ENCODE data around the gene RFNG.

DNA sequence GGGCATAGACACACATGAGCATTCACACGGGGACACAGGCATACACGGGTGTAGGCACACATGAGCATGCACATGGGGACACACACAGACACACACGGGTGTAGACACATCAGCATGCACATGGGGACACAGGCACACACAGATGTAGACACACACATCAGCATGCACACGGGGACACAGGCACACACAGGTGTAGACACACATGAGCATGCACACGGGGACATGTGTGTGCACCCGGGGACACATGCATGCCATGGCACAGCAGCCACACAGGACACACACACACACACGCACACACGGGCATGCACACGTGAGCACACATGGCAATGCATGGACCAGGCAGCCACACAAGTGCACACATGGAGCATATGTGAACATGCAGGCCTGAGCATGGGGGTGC, 9.0 kb downstream of the RFNG start:
- TF ChIP-seq, protein P1, sequence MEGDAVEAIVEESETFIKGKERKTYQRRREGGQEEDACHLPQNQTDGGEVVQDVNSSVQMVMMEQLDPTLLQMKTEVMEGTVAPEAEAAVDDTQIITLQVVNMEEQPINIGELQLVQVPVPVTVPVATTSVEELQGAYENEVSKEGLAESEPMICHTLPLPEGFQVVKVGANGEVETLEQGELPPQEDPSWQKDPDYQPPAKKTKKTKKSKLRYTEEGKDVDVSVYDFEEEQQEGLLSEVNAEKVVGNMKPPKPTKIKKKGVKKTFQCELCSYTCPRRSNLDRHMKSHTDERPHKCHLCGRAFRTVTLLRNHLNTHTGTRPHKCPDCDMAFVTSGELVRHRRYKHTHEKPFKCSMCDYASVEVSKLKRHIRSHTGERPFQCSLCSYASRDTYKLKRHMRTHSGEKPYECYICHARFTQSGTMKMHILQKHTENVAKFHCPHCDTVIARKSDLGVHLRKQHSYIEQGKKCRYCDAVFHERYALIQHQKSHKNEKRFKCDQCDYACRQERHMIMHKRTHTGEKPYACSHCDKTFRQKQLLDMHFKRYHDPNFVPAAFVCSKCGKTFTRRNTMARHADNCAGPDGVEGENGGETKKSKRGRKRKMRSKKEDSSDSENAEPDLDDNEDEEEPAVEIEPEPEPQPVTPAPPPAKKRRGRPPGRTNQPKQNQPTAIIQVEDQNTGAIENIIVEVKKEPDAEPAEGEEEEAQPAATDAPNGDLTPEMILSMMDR (conservative IDR thresholded peaks at IDR 0.05; ENCODE audit: low read depth, low read length), result no peak
- TF ChIP-seq EZH2 (IDR thresholded peaks at IDR 0.05; ENCODE audit: low read length, unreplicated experiment) (no peak), EZH2phosphoT487 (IDR thresholded peaks at IDR 0.05; ENCODE audit: borderline replicate concordance, low read length) (no peak)
